A549 (cell line): ENCODE data around the gene TCAP. TPM values are rescaled to one million over a fixed set of nuclear protein-coding genes. Genes with fewer than 3 reads are reported as not detected.
A peak's percentile ranks its signal among the peaks of the same experiment; 100 is the strongest.

Experiments
- ATAC-seq, 2 experiments: fragments of 200-7000 bp in 1 of 2; fragments of >200 bp in 1 of 2; cut with Nextera tagmentation in 1 of 2; cut with Tn5 transposase in 1 of 2; 3 replicates each; pipeline versions ENCODE4 v1.8.0 to v1.9.1; 2018 to 2020; ENCODE audit warnings: mild to moderate bottlenecking in 1 of 2, moderate library complexity in 1 of 2
- CTCF ChIA-PET: fragments of 300-600 bp; sonication (Branson Sonifier 250); formaldehyde crosslinking; extraction: SDS; loops from one replicate; lab custom pipeline; 2021; ENCODE audit warnings: antibody characterized with exemption, inconsistent platforms; lab: Yijun Ruan, JAX
- POLR2A ChIA-PET: fragments of 350-600 bp; formaldehyde crosslinking; extraction: SDS; loops from one replicate; lab custom pipeline; 2021; ENCODE audit warnings: antibody characterized with exemption, inconsistent platforms; lab: Yijun Ruan, JAX
- DNase-seq, 2 experiments: peaks; one replicate each; pipeline versions ENCODE4 v3.0.0 to v3.0.0-alpha.2; 2011 to 2016; ENCODE audit warnings: low read depth in 1 of 2, low spot score in 1 of 2
- FAIRE-seq: peaks from 2 replicates; lab custom pipeline; 2011; peaks lifted over from hg19 to GRCh38; lab: Jason Lieb, UNC
- H3K27ac ChIP-seq, 2 experiments: fragments of >200 bp; sonication (Bioruptor Twin); formaldehyde crosslinking; 3 replicates each; pipeline ENCODE4 v1.5.1; 2016 to 2017
- H3K4me1 ChIP-seq: fragments of >200 bp; sonication (Bioruptor Twin); formaldehyde crosslinking; 3 replicates; pipeline ENCODE4 v1.6.1; 2016
- H3K4me2 ChIP-seq: fragments of >200 bp; sonication (Bioruptor Twin); formaldehyde crosslinking; 3 replicates; pipeline ENCODE4 v1.6.1; 2016
- H3K4me3 ChIP-seq: fragments of >200 bp; sonication (Bioruptor Twin); formaldehyde crosslinking; 3 replicates; pipeline ENCODE4 v1.5.1; 2016
- H3K9me3 ChIP-seq: fragments of >200 bp; sonication (Bioruptor Twin); formaldehyde crosslinking; 3 replicates; pipeline ENCODE4 v1.6.1; 2016
- CEBPB ChIP-seq, 2 experiments: fragments of >200 bp in 1 of 2; sonication (Bioruptor Twin) in 1 of 2; formaldehyde crosslinking in 1 of 2; IDR thresholded peaks; 2 replicates each; pipeline ENCODE4 v1.6.1; 2012 to 2016
- ELK1 ChIP-seq: fragments of 150-350 bp; IDR thresholded peaks from 2 replicates; pipeline ENCODE4 v1.6.1; 2014; ENCODE audit warnings: low read depth, mild to moderate bottlenecking, low read length
- ESRRA ChIP-seq: fragments of 150-350 bp; IDR thresholded peaks from 2 replicates; pipeline ENCODE4 v1.6.1; 2014; ENCODE audit warnings: mild to moderate bottlenecking, low read length, borderline replicate concordance
- HOXB5 ChIP-seq: fragments of 250-450 bp; sonication (Bioruptor Pico); IDR thresholded peaks from 2 replicates; pipeline ENCODE4 v1.5.0; 2020; ENCODE audit warnings: mild to moderate bottlenecking, moderate library complexity
- JUN ChIP-seq, 2 experiments: fragments of >200 bp; sonication (Bioruptor Twin); formaldehyde crosslinking; IDR thresholded peaks; 2 replicates in 1 of 2; 3 replicates in 1 of 2; pipeline ENCODE4 v1.6.1; 2016 to 2017
- JUNB ChIP-seq: fragments of >200 bp; sonication (Bioruptor Twin); formaldehyde crosslinking; IDR thresholded peaks from 2 replicates; pipeline ENCODE4 v1.6.1; 2016
- MAX ChIP-seq: IDR thresholded peaks from 2 replicates; pipeline ENCODE4 v1.6.1; 2012
- MAZ ChIP-seq: fragments of 150-350 bp; IDR thresholded peaks from 2 replicates; pipeline ENCODE4 v1.6.1; 2014; ENCODE audit warnings: antibody characterized with exemption, low read depth, low read length, borderline replicate concordance
- RAD21 ChIP-seq, 2 experiments: fragments of >200 bp in 1 of 2; sonication (Bioruptor Twin) in 1 of 2; formaldehyde crosslinking in 1 of 2; IDR thresholded peaks in 1 of 2; conservative IDR thresholded peaks in 1 of 2; 2 replicates in 1 of 2; 3 replicates in 1 of 2; pipeline ENCODE4 v1.6.1; 2012 to 2018; ENCODE audit warnings: inconsistent platforms in 1 of 2
- SMC3 ChIP-seq: fragments of >200 bp; sonication (Bioruptor Twin); formaldehyde crosslinking; IDR thresholded peaks from 3 replicates; pipeline ENCODE4 v1.6.1; 2018; ENCODE audit warnings: inconsistent platforms
- ZFP36 ChIP-seq: fragments of 450-650 bp; IDR thresholded peaks from 2 replicates; pipeline ENCODE4 v1.6.1; 2014; ENCODE audit warnings: borderline replicate concordance; ENCODE audit not compliant: partially characterized antibody
- WGBS: methylation state at CpG from one replicate; pipeline ENCODE4 v1.1.6; 2017; ENCODE audit errors: missing lambda C conversion rate; 5-methylcytosine and 5-hydroxymethylcytosine counted together
- polyA plus RNA-seq, 4 experiments: library from polyadenylated mRNA; depleted of rRNA in 3 of 4; stranded (reverse); fragments of >200 nt; fragmentation: RNase III in 1 of 4; extraction: RNeasy Plus Mini Kit Qiagen cat#74134 plus additional on column Dnase treatment in 1 of 4; gene quantifications; 2 replicates in 3 of 4; 3 replicates in 1 of 4; pipeline ENCODE4 v1.2.3, GENCODE V29; 2011 to 2017
- TF ChIP-seq, protein P1 (sequence below): fragments of >200 bp; sonication (Bioruptor Twin); formaldehyde crosslinking; IDR thresholded peaks from 3 replicates; pipeline ENCODE4 v1.5.1; 2016
- TF ChIP-seq, protein P2 (sequence below): fragments of 200-600 bp; sonication (generic); IDR thresholded peaks from 2 replicates; pipeline ENCODE4 v1.6.1; 2016; ENCODE audit warnings: antibody characterized with exemption, mild to moderate bottlenecking, moderate library complexity

TCAP gene
- polyA plus RNA-seq, 2 of the 4 experiments (the other 2 are of a cell fraction): 0.41 to 1.2 TPM

- no peak for FAIRE-seq
- Histone ChIP-seq H3K27ac (no peak overlapping the region), H3K4me2 (no peak overlapping the region), H3K4me1 (peaks cover 13% of the 10 kb centered on the region), H3K4me3 (no peak overlapping the region), H3K9me3 (no peaks in the 10 kb centered on the region)
- 40% methylated on average over 1 of the region's 1 CpG for WGBS
- CTCF ChIA-PET: interaction anchor here (0.6 to 58.8 kb wide), 11 partner anchors 3 to 413 kb away, joined by 3 to 1581 read pairs (median 118); partner anchors contain the start of genes ERBB2, MIEN1, NEUROD2 and PGAP3
- POLR2A ChIA-PET: interaction anchor here (0.6 to 1.5 kb wide), 3 partner anchors 30 to 361 kb away, joined by 3 read pairs; partner anchors contain the start of gene PSMD3
- TF ChIP-seq ZFP36: peak; percentile 32
- no peak for TF ChIP-seq JUNB
- DNase-seq: no peak
- no peak for ATAC-seq
Observed at GRCh38 chr17:39619786-39620101, 45.4 kb upstream of the TCAP start.

- TF ChIP-seq SMC3 (peak; percentile 98), HOXB5 (CRISPR knock-in tag) (no peak), ESRRA (peak; percentile 25; the same call in 1 of the 2 replicates), MAX (peak; percentile 40; the same call in 1 of the 2 replicates), JUN (IDR thresholded peaks at IDR 0.05) (0 out of 5 replicates have a peak, but pooled peaks of 1 of the 2 experiments have one; percentile 23), CEBPB (IDR thresholded peaks at IDR 0.05) (peak in 1 of 2 experiments; percentile 10; a peak in 1 of 4 replicates), MAZ (0 out of 2 replicates have a peak, but pooled peaks have one; percentile 45), ELK1 (no peak), RAD21 (conservative IDR thresholded peaks at IDR 0.05 in 1 of 2, IDR thresholded peaks at IDR 0.05 in 1 of 2) (peak; percentile 96 to 97), JUNB (no peak)
- TF ChIP-seq, protein P1, sequence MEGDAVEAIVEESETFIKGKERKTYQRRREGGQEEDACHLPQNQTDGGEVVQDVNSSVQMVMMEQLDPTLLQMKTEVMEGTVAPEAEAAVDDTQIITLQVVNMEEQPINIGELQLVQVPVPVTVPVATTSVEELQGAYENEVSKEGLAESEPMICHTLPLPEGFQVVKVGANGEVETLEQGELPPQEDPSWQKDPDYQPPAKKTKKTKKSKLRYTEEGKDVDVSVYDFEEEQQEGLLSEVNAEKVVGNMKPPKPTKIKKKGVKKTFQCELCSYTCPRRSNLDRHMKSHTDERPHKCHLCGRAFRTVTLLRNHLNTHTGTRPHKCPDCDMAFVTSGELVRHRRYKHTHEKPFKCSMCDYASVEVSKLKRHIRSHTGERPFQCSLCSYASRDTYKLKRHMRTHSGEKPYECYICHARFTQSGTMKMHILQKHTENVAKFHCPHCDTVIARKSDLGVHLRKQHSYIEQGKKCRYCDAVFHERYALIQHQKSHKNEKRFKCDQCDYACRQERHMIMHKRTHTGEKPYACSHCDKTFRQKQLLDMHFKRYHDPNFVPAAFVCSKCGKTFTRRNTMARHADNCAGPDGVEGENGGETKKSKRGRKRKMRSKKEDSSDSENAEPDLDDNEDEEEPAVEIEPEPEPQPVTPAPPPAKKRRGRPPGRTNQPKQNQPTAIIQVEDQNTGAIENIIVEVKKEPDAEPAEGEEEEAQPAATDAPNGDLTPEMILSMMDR: peak; percentile 100
- TF ChIP-seq, protein P2, sequence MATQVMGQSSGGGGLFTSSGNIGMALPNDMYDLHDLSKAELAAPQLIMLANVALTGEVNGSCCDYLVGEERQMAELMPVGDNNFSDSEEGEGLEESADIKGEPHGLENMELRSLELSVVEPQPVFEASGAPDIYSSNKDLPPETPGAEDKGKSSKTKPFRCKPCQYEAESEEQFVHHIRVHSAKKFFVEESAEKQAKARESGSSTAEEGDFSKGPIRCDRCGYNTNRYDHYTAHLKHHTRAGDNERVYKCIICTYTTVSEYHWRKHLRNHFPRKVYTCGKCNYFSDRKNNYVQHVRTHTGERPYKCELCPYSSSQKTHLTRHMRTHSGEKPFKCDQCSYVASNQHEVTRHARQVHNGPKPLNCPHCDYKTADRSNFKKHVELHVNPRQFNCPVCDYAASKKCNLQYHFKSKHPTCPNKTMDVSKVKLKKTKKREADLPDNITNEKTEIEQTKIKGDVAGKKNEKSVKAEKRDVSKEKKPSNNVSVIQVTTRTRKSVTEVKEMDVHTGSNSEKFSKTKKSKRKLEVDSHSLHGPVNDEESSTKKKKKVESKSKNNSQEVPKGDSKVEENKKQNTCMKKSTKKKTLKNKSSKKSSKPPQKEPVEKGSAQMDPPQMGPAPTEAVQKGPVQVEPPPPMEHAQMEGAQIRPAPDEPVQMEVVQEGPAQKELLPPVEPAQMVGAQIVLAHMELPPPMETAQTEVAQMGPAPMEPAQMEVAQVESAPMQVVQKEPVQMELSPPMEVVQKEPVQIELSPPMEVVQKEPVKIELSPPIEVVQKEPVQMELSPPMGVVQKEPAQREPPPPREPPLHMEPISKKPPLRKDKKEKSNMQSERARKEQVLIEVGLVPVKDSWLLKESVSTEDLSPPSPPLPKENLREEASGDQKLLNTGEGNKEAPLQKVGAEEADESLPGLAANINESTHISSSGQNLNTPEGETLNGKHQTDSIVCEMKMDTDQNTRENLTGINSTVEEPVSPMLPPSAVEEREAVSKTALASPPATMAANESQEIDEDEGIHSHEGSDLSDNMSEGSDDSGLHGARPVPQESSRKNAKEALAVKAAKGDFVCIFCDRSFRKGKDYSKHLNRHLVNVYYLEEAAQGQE: peak; percentile 73
- TF ChIP-seq, all 56 proteins: peak for 9
- FAIRE-seq: peak; percentile 88
Observed at GRCh38 chr17:39621523-39622379, 43.4 kb upstream of the TCAP start.

More at GRCh38 chr17:39621523-39622379, 43.4 kb upstream of the TCAP start:
- POLR2A ChIA-PET: interaction anchor here (0.6 to 0.7 kb wide), 4 partner anchors 16 to 108 kb away, joined by 3 to 5 read pairs (median 4); no protein-coding TSS in a partner anchor
- CTCF ChIA-PET: interaction anchor here (0.5 to 58.8 kb wide), 69 partner anchors 5 to 1241 kb away, joined by 3 to 1581 read pairs (median 5); partner anchors contain the start of genes ERBB2, GSDMA, MED1 and MIEN1
- 0 out of 6 replicates have a peak overlapping the region, but pooled peaks of 1 of the 2 experiments have one; percentile 5 for H3K27ac ChIP-seq
- ATAC-seq (peak; percentile 44 to 77), DNase-seq (peak; percentile 86 to 94)
- no peaks in the 10 kb centered on the region for H3K9me3 ChIP-seq
- H3K4me1 ChIP-seq: peaks cover 15% of the 10 kb centered on the region
- 11% methylated on average over 24 of the region's 26 CpGs for WGBS
- H3K4me3 ChIP-seq: peak overlapping the region; percentile 12; the same call in 1 of the 3 replicates
- peak overlapping the region; percentile 77 for H3K4me2 ChIP-seq
